HUDEP-2 (cell line): ENCODE results near the gene AADAT.
"Not testable (repeated sequence)": the region's sequence is repeated elsewhere in the genome, so short reads cannot be mapped to it uniquely, and the experiment has no call there.

ENCODE experiments used
- DNase-seq, 76 experiments: peaks; one replicate each; lab custom pipeline; 2025; ENCODE audit not compliant: unreplicated experiment in 76 of 76; lab: John Stamatoyannopoulos, UW

Gene AADAT

DNA sequence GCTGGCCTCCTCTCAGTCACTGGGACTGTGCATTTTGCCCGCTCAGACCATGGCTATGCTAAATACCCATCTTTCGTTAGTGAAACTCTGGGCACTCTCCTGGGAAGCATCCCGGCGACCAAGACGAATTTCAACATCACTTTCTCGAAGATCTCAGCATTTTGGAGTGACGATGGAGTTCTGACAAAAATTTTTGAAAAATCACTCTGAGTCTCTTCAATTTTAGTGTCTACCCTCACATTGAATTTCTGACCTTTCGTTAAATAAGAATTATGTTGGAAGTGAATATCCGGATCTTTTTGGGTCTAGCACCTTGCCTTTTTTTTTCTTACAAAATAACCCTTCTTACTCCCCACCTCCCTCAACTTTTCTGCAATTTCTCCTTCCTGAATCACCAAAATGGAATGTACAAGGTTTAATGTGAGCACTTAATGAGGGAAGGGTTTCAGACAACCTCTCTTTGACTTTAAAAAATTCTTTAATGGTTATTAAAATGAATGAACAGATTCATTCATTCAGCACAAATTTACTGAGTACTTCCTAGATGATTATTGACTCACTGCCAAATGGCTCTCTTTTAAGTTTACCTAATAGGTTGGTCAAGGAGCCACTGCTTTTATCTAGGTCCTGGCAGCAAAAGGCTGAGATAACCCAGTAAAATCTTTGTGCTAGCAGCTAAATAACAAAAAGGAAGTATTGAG is 746 bp upstream of the AADAT start:
- DNase-seq = peak in 1 of 76 experiments; percentile 2

DNA sequence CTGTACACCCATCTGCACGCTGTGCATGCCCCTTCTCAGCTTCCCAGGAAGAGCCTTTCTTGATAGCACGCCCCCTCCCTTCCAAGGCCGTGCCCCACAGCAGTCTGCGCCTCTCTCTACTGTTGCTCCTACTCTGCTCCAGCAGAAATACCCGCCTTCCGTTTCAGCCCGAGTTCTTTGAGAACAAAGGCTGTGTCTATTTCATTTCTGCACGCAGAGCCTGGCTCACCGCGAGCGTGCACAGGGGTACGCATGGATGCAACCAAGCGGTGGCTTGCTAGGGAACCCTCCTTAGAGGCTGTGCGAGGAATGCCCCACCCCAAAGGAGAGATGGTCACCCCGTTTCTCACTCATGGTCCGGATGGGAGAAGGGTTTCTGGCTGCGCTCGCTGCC is 485 bp downstream of the AADAT start:
- peak in 17 of 76 experiments; percentile 3 to 41 (median 7) for DNase-seq

DNA sequence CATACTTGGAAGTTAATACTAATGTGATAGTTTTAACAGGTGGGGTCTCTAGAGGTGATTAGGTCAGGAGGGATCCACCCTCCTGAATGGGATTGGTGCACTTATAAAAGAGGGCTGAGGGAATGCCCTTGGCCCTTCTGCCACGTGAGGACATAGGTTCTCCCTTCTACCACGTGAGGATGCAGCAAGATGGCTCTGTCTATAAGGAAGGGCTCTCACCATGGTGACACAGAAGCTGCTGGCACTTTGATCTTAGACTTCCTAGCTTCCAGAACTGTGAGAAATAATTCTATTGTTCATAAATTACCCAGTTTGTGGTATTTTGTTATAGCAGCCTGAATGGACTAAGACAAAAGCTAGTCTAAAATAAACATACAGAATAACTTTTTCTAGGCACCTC is 1.0 kb downstream of the AADAT start:
- DNase-seq = peak in 2 of 76 experiments; percentile 3 to 23

- DNase-seq = no peak
Observed at GRCh38 chr4:170087163-170087700, 2.5 kb downstream of the AADAT start.

DNA sequence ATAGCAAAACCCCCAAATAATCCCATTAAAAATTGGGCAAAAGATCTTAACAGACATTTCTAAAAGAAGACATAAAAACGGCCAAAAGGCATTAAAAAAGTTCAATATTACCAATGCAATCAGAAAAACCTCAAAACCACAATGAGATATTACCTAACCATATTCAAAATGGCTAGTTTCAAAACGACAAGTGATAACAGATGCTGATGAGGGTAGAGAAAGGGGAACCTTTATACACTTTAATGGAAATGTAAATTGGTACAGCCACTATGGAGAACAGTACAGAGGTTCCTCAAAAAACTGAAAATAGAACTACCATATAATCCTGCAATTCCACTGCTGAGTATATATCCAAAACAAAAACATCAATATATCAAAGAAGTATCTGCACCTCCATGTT is 6.2 kb downstream of the AADAT start:
- no peak for DNase-seq

DNA sequence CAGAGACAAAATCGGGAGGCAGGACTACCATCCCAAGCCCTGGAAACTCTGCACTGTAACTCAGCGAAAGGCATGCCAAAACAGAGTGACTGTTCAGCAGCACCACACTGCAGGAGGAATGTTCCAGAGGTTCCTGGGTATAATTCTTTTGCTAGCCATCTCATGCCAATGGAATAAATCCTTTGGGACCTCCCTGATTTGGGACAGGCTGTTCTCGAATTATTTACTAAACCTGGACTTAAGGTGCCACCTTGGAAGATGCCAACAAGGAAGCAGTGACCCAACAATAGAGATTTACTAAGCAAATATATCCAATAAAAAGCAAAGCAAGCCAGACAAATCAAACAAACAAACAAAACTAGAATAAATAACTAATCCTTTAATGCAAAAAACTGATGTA is 9.3 kb downstream of the AADAT start:
- no peak for DNase-seq

GRCh38 chr4:170079981-170080380 is 9.8 kb downstream of the AADAT start:
- DNase-seq = no peak

- DNase-seq = no peak
Observed at GRCh38 chr4:170071196-170071595, 18.6 kb downstream of the AADAT start.

DNA sequence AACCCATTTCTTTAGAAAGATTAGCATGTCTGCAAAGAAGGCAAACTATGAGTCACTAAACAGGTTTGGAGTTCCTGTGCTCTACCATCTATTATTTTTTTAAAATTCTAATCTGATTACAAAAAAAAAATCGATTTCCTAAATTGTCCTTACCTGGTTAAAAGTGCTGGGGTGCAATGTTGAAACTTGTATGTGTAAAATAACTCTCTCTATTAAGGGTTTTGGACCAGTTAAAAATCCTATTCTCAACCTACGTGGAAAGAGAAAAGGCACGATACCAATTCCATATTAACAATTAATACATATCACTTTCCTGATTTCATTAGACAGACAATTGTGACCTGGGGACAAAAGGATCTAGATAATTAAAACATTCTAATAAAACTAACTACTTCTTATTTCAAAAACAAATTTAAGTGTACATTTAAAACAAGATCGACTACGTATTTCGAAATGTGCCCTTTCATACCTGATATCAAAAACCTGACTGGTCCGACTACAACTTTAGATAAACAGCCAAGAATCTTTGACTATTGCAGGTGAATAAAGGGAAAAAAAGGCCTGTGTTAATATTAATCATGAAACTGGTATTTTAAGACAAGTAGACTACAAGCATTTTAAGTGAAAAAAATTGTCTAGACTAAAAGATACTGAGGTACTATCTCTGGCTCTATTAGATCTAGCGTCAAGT is 21.2 kb downstream of the AADAT start:
- no peak for DNase-seq

GRCh38 chr4:170059421-170059820 is 30.3 kb downstream of the AADAT start:
- no peak for DNase-seq

GRCh38 chr4:170058826-170059225 is 30.9 kb downstream of the AADAT start:
- DNase-seq = no peak

GRCh38 chr4:170057866-170058265 is 31.9 kb downstream of the AADAT start:
- DNase-seq = no peak

DNA sequence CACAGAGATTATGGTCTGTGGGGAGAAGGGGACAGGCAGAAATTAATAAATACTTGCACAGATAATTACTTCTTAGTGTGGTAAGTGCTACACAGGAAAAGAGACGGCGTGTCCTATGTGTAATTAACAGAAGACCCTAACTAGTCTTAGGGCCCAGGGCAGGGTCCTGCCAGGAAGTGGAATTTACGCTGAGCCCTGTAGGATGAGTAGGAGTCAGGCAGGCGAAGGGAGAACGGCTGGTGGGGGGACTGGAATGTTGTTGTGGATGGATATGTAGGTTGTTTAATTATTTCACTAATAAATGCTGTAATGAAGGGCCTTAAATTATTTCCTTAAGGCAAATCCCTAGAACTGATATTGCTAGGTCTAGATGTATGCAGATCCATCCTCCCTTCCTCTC is 36.8 kb downstream of the AADAT start:
- no peak for DNase-seq

DNA sequence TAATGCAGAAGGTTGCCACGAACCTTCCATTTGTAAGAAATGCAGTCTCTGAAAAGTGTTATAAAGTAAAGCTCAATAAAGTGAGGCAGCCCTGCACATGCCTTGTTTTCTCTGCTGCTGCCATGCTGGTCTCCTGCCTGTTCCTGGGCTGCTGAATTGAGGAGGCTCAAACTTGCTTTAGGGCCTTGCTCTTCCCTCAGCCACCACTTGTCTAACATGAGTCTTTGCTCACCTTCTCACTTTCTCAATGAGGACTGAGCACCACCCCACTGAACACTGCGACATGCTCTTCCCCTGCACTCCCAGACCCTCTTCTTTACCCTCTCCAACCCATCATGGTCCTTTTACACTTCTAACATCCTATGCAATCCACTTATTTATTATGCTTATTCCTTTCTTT is 38.4 kb downstream of the AADAT start:
- DNase-seq = no peak

GRCh38 chr4:170049766-170050165 is 40.0 kb downstream of the AADAT start:
- DNase-seq = no peak

DNA sequence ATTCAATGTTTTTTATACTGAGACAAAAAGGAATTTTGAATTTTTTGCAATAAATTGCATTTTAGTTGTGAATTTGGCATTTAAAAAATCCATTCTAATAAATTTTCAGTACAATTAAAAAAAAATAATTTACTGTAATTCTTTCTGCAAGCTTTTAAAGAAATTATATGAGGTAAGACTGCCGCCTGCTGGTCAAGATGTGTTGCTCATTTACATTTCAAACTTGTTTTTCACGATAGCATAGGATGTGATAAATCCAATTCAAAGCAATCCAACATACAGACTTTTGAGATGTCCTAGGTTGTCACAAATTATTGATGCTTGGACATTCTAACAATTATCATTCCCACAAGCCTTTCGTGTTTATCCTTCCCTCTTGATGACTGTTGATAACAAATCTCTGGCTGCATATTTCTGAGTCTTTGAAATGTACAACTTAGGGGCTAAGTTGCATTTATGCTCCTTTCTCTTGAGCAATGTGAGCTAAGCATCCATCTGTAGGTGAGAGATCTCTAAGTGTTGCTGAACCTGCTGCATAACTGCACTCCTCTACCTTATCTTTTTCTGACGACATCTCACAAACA is 41.9 kb downstream of the AADAT start:
- peak in 48 of 76 experiments; percentile 1 to 62 (median 30) for DNase-seq

GRCh38 chr4:170046156-170046555 is 43.6 kb downstream of the AADAT start:
- DNase-seq = not testable (repeated sequence)

DNA sequence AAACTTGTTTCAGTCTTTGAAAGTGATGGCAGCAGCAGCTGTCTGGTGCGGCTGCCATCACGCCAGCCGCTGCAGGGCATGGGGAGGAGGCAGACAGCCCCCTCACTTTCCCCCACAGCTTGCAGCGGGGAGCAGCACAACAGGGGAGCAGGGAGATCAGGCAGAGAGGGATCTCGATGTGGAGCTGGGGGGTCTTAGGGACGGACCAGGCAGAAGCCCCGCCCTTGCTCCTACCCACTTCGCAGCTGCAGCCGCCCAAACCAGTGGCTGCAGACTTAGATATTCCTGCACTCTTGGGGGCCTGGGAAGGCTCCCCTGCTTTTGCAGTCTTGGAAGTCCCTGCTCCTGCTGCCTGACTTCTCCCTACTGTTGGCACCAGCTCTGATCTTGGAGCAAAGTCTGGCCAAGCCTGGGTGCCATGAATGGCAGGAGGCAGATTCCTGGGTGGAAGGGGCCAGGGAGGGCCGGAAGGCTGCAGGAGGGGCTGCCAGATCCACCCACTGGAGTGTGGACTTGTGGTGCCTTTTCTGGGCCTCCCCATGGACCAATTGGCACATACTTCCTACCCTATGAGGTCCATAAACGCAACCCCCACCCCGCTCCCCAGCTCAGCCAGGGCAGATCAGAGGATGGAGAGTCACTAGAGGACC is 49.6 kb downstream of the AADAT start:
- no peak for DNase-seq

GRCh38 chr4:170038769-170039168 is 51.0 kb downstream of the AADAT start:
- DNase-seq = no peak

- DNase-seq = no peak
Observed at GRCh38 chr4:170038232-170038631, 51.5 kb downstream of the AADAT start.

DNA sequence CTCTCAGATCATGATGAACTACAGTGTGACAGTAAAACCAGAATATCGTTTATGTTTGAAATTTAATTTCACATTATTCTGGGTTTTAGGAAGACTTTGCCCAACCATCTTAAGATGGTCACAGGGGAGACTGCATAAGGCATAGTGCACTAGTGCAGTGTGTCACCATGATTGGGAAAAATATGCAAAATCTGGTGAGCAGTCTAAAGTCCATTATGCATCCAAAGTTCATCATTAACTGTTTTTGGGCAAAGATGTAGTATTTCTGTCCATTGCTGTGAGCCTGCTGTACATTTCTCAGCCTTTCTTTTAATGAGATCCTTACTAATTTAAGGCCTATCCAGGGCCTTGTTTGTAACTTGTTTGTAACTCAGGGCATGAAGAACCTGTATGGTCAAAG is 52.3 kb downstream of the AADAT start:
- no peak for DNase-seq
